Fibroblast of villous mesenchyme (primary cell): Measurements from ENCODE around the gene USB1. TPM values are rescaled to one million over a fixed set of nuclear protein-coding genes. Genes with fewer than 3 reads are reported as not detected.

Source experiments
- DNase-seq: peaks from one replicate; pipeline ENCODE4 v3.0.0-alpha.2; 2010; ENCODE audit warnings: low read depth
- H3K4me3 ChIP-seq: 2 replicates; pipeline ENCODE4 v1.5.1; 2011; ENCODE audit warnings: low read depth, mild to moderate bottlenecking, low read length
- CTCF ChIP-seq: IDR thresholded peaks from 2 replicates; pipeline ENCODE4 v1.5.1; 2012; ENCODE audit warnings: low read depth, mild to moderate bottlenecking, low read length; ENCODE audit not compliant: insufficient read depth
- total RNA-seq: library from RNA; depleted of rRNA; stranded (reverse); fragments of >200 nt; gene quantifications from 2 replicates; pipeline ENCODE4 v1.2.3, GENCODE V29; 2012

Gene USB1
- total RNA-seq, 1 donor = 32.4 TPM

- no peak for DNase-seq
- no peak overlapping the region for H3K4me3 ChIP-seq
- no peak for TF ChIP-seq CTCF
Observed at GRCh38 chr16:57997176-57997527, 4.1 kb upstream of the USB1 start.

- no peak overlapping the region for H3K4me3 ChIP-seq
- DNase-seq = no peak
- TF ChIP-seq CTCF = no peak
Observed at GRCh38 chr16:57997528-57998265, 3.5 kb upstream of the USB1 start.

- peak; percentile 44 for DNase-seq
- H3K4me3 ChIP-seq = no peak overlapping the region
- no peak for TF ChIP-seq CTCF
Observed at GRCh38 chr16:57998486-57998885, 2.7 kb upstream of the USB1 start.

- H3K4me3 ChIP-seq = peak overlapping the region; percentile 67
- no peak for DNase-seq
- TF ChIP-seq CTCF = no peak
Observed at GRCh38 chr16:57998992-57999365, 2.2 kb upstream of the USB1 start.

- H3K4me3 ChIP-seq = peak overlapping the region; percentile 67
- DNase-seq = peak; percentile 26
- TF ChIP-seq CTCF = no peak
Observed at GRCh38 chr16:57999366-57999970, 1.7 kb upstream of the USB1 start.

GRCh38 chr16:57999971-58000705 lies 1.1 kb upstream of the USB1 start, which contains the start of gene ZNF319:
TSS of gene ZNF319 (minus strand) at chr16:58000672. CDS start at chr16:57998265, 2,407 bp downstream.
- peak; percentile 28 for DNase-seq
- peak within 1 kb of the TSS; percentile 88 for H3K4me3 ChIP-seq
- TF ChIP-seq CTCF = no peak
